Stimulated activated CD4-positive, alpha-beta T cell treated with anti-CD3 and anti-CD28 coated beads, Interleukin-1b, Interleukin-23, amount 100 ng/mL, for 1 hour (primary cell): Measurements from ENCODE around the gene COL4A2.

Experiments
- DNase-seq, 2 donors: peaks; one replicate each; pipeline ENCODE4 v3.0.0-alpha.2; 2020; ENCODE audit warnings: low read depth in 2 of 2

COL4A2 gene

GRCh38 chr13:110290153-110290552, 16.9 kb upstream of the COL4A2 start:
- DNase-seq = no peak

DNA sequence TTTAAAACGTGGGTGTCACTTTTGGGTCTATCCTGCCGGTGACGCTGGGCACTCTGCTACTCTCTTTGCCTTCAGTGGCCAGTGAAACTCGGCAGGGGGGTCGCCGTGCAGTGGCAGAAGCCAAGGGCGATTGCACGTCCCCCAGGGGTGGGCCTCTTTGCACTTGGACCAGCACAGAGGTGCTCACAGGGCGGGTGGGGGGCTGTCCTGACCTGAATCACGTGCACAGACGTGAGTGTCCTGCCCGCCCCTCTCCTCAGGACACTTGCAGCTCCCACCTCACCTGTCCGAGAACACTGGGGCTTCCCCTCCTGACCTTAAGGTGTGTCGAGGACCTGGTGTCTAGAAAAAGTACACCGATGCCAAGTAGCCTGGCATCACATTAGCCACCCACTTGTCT, 16.3 kb upstream of the COL4A2 start:
- no peak for DNase-seq

- DNase-seq = no peak
These were observed 15.8 kb upstream of the COL4A2 start for GRCh38 chr13:110291286-110291685.

GRCh38 chr13:110293037-110293436, 14.0 kb upstream of the COL4A2 start:
- no peak for DNase-seq

DNA sequence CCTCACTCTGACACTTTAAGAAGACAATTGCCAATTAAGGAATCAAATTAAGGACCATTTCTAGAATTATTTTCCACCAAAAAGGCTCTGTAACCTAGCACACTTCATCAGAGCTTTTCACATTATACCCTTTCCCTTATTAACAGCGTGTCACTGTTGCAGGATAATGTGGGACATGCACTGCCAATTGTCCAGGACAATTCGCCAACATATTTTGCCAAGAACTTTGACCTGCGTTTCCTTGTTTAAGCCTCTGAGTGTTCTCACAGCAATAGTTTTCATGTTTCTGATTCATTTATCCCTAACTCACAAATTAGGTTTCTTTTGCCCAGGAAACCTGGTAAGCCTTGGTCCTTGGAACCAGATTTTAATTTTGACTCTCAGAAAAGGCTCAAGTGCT, 13.4 kb upstream of the COL4A2 start:
- no peak for DNase-seq

DNA sequence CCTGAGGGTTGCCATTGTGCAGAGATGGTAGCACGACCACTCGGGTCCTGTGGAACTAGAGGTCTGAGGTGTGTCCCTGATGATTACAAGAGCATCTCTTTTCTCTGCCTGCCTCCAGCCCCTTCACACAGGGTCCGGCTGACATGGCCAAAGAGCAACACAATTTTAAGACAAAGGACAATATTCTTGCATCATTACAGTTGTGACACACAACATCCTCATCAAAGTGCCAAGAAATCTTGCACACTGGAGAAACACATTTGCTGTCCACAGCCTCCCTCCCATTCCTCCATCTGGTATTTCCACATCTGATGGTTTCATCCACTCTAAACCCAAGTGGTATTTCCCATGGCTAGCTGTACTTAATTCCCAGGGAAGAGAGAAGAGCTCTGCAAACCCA, 12.9 kb upstream of the COL4A2 start:
- no peak for DNase-seq

- no peak for DNase-seq
These were observed 12.5 kb upstream of the COL4A2 start for GRCh38 chr13:110294622-110295021.

- DNase-seq = no peak
These were observed 10.1 kb upstream of the COL4A2 start for GRCh38 chr13:110297011-110297410.

GRCh38 chr13:110297766-110298504, 9.1 kb upstream of the COL4A2 start:
- no peak for DNase-seq

- no peak for DNase-seq
These were observed 8.4 kb upstream of the COL4A2 start for GRCh38 chr13:110298505-110299282.

DNA sequence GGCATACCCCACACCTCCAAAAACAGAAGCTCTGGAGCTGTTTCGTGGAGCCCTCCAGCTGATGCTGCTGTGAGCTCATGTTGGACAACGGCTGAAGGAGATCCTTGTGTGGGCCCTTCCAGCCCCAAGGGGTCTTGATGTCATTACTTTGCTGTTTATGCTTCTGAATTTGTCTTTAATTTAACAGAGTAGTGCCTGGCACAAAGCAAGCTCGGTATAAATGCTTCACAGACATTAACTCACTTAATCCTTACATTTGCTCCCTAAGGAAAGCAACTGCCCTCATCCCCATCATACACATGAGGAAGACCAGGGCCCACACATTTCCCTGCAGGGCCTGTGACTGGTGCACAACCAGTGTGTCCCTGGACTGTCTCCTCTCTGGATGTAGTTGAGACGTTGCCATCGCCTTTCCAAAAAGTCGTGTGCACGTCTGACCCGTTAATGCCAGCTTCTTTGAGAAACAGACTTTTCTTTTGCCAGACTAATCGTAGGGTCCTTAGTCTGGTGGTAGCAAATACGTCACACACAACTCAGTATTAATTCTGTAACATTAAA, 7.7 kb upstream of the COL4A2 start:
- no peak for DNase-seq

DNA sequence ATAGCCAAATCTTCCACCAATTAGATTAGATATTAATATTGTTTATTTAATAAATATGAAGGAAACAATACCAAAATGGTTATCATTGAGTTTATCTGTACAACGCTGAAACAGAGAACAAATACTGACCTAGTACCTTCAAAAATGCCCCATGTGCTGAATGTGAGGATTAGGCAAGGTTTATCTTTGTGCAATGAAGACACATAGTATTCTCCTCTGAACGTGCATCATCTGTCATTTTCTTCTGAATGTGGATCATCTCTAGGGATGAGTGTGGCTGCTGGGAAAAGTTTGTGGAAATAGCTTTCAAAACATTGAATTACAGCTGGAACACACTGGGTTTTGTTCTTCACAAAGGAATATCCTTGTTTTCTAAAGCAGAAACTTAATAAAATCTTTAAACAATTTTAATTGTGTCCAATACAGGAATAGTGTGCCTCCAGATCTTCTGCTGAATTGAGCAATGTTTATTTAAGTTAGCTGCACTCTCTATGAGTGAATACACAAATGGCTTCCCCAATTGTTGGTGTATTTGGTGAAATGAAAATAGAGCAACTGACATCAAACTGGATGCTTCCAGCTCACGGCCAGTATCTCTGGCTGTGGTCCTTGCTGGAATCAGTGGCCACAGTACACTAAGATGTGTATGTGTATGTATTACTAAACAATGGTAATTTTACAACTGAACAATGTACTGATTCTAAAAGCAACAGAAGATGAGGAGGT, 6.8 kb upstream of the COL4A2 start:
- no peak for DNase-seq

DNA sequence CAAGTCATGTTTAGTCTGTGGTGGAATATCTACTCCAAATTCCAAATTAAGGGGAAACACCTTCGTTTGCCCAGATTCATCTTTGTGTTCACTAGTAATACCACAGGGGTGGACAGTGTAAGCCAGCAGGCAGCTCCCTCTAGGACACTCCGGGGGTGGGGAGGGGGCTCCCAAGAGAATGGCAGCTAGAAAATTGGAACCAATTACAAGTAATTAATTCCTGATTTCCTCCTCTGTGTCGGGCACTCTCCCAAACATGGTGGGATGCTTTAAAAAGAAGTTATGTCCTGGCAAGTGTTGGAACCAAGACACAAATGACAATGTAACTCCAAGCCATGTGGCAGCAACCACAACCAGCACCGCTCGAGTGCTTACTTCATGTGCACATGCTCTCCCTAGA, 6.0 kb upstream of the COL4A2 start:
- DNase-seq = no peak

GRCh38 chr13:110301606-110302553, 5.2 kb upstream of the COL4A2 start:
- DNase-seq = no peak

DNA sequence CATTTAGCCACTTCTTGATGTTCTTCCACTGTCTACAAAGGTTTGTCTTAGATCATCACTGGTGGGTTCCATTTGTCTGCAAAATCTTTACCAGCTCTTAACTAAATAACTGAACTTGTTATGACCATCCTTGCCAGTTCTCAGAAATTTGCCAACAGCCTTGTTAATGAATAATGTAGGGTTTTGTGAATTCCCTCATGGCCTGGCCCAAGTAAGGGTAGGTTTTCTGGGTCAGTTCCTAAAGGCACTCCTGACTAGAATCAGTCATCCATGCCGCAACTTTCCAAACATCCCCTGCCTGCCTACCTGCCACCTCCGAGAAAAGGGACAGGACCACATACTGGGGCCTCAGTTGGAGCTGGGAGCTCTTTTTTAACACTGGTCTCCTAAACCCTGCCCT, 4.1 kb upstream of the COL4A2 start:
- no peak for DNase-seq

GRCh38 chr13:110303644-110304043, 3.4 kb upstream of the COL4A2 start:
- DNase-seq = no peak

- DNase-seq = no peak
These were observed 2.8 kb upstream of the COL4A2 start for GRCh38 chr13:110304256-110304655.

DNA sequence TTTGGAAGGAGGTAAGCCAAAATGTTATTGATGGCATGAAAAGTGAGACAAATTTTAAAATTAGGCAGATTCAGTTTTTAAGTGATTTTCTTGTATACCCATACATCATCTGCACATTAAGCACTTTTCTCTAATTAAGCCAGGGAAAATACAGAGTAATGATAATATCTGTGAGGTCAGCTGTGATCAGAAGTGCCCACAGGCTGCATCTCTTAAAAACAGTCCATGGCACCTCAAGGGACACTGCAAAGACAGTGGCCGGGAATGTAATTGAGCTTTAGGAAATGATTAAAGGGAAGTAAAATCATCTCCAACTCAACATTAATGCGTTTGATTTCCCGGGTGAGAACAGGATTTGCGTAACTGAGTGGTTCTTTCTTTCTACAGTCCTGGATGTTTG, 2.1 kb upstream of the COL4A2 start:
- DNase-seq = no peak

GRCh38 chr13:110305544-110305943, 1.5 kb upstream of the COL4A2 start:
- no peak for DNase-seq

DNA sequence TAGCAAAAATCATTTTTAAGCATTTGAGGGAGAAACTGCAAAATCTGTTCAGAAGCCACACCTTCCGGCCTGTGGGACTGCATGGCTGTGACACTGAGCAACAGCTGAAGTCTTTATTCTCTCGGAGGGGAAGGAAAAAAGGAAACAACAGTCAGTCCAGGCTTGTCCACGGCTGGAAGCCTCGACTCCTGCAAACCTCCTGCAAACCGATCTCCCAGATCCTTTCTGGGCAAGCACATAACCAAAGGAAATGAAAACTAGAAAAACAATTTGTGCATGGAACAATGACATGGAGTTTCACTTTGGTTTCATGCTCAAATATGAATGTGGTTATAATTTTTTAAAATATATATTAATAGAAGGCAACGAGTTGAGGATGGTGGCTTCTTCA, 1.1 kb upstream of the COL4A2 start:
- no peak for DNase-seq

DNA sequence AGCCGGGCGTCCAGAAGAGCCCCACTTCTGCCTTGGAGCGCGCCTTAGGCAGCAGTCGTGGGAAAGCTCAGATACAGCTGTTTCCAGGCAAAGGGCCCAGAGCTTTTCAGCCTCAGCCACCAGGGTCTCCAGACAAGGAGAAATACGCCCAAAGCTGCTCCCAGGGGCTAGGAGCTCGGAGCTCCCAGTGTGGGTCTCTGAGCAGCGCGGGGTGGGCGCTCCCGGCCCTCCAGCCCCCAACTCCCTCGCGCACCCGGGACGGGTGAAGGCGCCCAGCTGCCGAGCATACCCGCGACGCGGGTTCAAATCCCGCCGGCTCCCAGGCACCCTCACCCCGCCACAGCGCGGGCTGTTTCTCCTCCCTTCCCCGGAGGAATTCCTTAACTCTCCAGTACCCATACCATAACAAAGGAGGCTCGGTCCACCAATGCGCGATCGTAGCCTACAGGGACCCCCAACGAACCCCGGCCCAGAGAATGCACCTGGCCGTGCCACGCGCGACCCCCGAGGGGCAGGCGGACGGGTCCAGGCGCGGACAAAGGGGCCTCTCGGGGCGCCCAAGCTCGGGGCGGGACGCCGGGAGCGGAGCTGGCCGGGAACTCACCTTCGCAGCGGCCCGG, 634 bp upstream of the COL4A2 start:
- DNase-seq = no peak
